ENCODE results near the gene IFNG-AS1.

DNA sequence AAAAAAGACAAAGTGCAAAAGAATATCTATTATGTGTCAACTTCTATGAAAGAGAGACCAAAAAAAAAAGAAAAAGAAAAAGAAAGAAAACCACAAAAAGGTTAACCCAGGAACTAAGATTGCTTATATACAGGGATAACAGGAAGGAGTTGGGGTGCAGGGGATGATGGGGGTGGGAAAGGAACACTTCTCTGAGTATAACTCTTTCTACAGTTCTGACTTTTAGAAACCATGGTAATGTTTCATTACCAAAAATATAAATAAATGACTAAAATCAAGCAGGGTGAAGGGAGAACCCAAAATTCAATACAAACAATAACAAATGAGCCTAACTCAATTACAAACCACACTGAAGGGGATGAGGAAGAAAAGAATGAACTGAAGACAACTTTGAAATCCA, 9.1 kb downstream of the IFNG-AS1 start:
- TF ChIP-seq, protein P1, sequence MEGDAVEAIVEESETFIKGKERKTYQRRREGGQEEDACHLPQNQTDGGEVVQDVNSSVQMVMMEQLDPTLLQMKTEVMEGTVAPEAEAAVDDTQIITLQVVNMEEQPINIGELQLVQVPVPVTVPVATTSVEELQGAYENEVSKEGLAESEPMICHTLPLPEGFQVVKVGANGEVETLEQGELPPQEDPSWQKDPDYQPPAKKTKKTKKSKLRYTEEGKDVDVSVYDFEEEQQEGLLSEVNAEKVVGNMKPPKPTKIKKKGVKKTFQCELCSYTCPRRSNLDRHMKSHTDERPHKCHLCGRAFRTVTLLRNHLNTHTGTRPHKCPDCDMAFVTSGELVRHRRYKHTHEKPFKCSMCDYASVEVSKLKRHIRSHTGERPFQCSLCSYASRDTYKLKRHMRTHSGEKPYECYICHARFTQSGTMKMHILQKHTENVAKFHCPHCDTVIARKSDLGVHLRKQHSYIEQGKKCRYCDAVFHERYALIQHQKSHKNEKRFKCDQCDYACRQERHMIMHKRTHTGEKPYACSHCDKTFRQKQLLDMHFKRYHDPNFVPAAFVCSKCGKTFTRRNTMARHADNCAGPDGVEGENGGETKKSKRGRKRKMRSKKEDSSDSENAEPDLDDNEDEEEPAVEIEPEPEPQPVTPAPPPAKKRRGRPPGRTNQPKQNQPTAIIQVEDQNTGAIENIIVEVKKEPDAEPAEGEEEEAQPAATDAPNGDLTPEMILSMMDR (conservative IDR thresholded peaks at IDR 0.05; ENCODE audit: low read depth, low read length), result no peak
- TF ChIP-seq EZH2phosphoT487 (IDR thresholded peaks at IDR 0.05; ENCODE audit: borderline replicate concordance, low read length), result no peak
- no peak for TF ChIP-seq EZH2 (IDR thresholded peaks at IDR 0.05; ENCODE audit: low read length, unreplicated experiment)

All from PC-3 (cell line).